H1 (cell line): ENCODE data around the gene PAQR4. TPM values are rescaled to one million over a fixed set of nuclear protein-coding genes. Genes with fewer than 3 reads are reported as not detected.

ENCODE experiments used
- polyA plus RNA-seq, 7 experiments: library from polyadenylated mRNA; depleted of rRNA in 3 of 7; stranded (reverse) in 5 of 7; unstranded in 2 of 7; fragments of >200 nt in 5 of 7; fragments of 200-250 nt in 2 of 7; gene quantifications; 1 replicate in 5 of 7; 2 replicates in 1 of 7; 4 replicates in 1 of 7; pipeline versions ENCODE4 v1.2.1 to v1.2.3, GENCODE V29; 2011 to 2013; ENCODE audit warnings: missing spikeins in 2 of 7, mixed read lengths in 2 of 7
- small RNA-seq: library from polyadenylated mRNA; stranded (forward); fragments of <200 nt; extraction: miRNeasy Mini kit (QIAGEN cat#:217004); gene quantifications from one replicate; pipeline ENCODE3, GENCODE V24; 2013; ENCODE audit not compliant: insufficient read depth
- total RNA-seq: library from RNA; stranded (reverse); fragmentation: NEBNext Ultra II Directional; extraction: Animal tissue kit (Norgen Biotek cat#: 25700); gene quantifications from 2 replicates; pipeline ENCODE4 v1.2.1, GENCODE V29; 2021

Gene PAQR4
- total and polyA plus RNA-seq, 2 of the 8 experiments (the other 6 are each of a cell fraction or from before 2014, with no cell fraction given): 28.2 to 34.6 TPM

Small RNA genes within 50 kb of the gene (small RNA-seq; reads per million reads assigned to genes)
- not detected for gene LINC00514

Other genes starting within 250 kb of the PAQR4 start
- 1.3 and 2.2 TPM in 2 replicates for gene PRSS27, start 249.1 kb upstream of the PAQR4 start, total RNA-seq
- 7.5 and 10.5 TPM in 2 replicates for gene PRSS27, start 249.1 kb upstream of the PAQR4 start, polyA plus RNA-seq (2011; rRNA removed)
- gene SRRM2, start 216.7 kb upstream of the PAQR4 start, total RNA-seq: 563 and 579 TPM in 2 replicates
- gene SRRM2, start 216.7 kb upstream of the PAQR4 start, polyA plus RNA-seq (2011; rRNA removed): 300 and 654 TPM in 2 replicates
- 237 and 248 TPM in 2 replicates for gene ELOB, start 192.1 kb upstream of the PAQR4 start, total RNA-seq
- 1,357 and 1,702 TPM in 2 replicates for gene ELOB, start 192.1 kb upstream of the PAQR4 start, polyA plus RNA-seq (2011; rRNA removed)
- gene PRSS33, start 181.8 kb upstream of the PAQR4 start, total RNA-seq: not detected in 2 replicates
- 0.09 and 0.17 TPM in 2 replicates for gene PRSS33, start 181.8 kb upstream of the PAQR4 start, polyA plus RNA-seq (2011; rRNA removed)
- not detected in 2 replicates for gene PRSS41, start 170.9 kb upstream of the PAQR4 start, total RNA-seq
- gene PRSS41, start 170.9 kb upstream of the PAQR4 start, polyA plus RNA-seq (2011; rRNA removed): not detected in 2 replicates
- 1.0 and 2.7 TPM in 2 replicates for gene PRSS21, start 152.1 kb upstream of the PAQR4 start, total RNA-seq
- 0.76 and 1.4 TPM in 2 replicates for gene PRSS21, start 152.1 kb upstream of the PAQR4 start, polyA plus RNA-seq (2011; rRNA removed)
- gene ZG16B, start 139.0 kb upstream of the PAQR4 start, total RNA-seq: not detected in 2 replicates
- gene ZG16B, start 139.0 kb upstream of the PAQR4 start, polyA plus RNA-seq (2011; rRNA removed): 0.11 TPM in 1 of 2 replicates, not detected in the other
- 2.7 and 4.4 TPM in 2 replicates for gene PRSS22, start 111.2 kb upstream of the PAQR4 start, total RNA-seq
- gene PRSS22, start 111.2 kb upstream of the PAQR4 start, polyA plus RNA-seq (2011; rRNA removed): 4.0 and 5.8 TPM in 2 replicates
- 16.4 and 20.2 TPM in 2 replicates for gene FLYWCH2, start 86.1 kb upstream of the PAQR4 start, total RNA-seq
- 30.7 and 43.8 TPM in 2 replicates for gene FLYWCH2, start 86.1 kb upstream of the PAQR4 start, polyA plus RNA-seq (2011; rRNA removed)
- gene FLYWCH1, start 57.4 kb upstream of the PAQR4 start, total RNA-seq: 23.1 and 23.5 TPM in 2 replicates
- 12.4 and 22.2 TPM in 2 replicates for gene FLYWCH1, start 57.4 kb upstream of the PAQR4 start, polyA plus RNA-seq (2011; rRNA removed)
- gene KREMEN2, start 5.1 kb upstream of the PAQR4 start, total RNA-seq: 6.6 and 7.8 TPM in 2 replicates
- 7.0 and 10.4 TPM in 2 replicates for gene KREMEN2, start 5.1 kb upstream of the PAQR4 start, polyA plus RNA-seq (2011; rRNA removed)
- 74.7 and 83.6 TPM in 2 replicates for gene PKMYT1, start 11.1 kb downstream of the PAQR4 start, total RNA-seq
- gene PKMYT1, start 11.1 kb downstream of the PAQR4 start, polyA plus RNA-seq (2011; rRNA removed): 85.2 and 180 TPM in 2 replicates
- 0.60 and 0.77 TPM in 2 replicates for gene CLDN9, start 43.6 kb downstream of the PAQR4 start, total RNA-seq
- gene CLDN9, start 43.6 kb downstream of the PAQR4 start, polyA plus RNA-seq (2011; rRNA removed): 0.89 and 2.2 TPM in 2 replicates
- gene CLDN6, start 48.8 kb downstream of the PAQR4 start, total RNA-seq: 747 and 793 TPM in 2 replicates
- gene CLDN6, start 48.8 kb downstream of the PAQR4 start, polyA plus RNA-seq (2011; rRNA removed): 1,115 and 1,541 TPM in 2 replicates
- gene TNFRSF12A, start 51.0 kb downstream of the PAQR4 start, total RNA-seq: 77.0 and 81.0 TPM in 2 replicates
- 82.5 and 121 TPM in 2 replicates for gene TNFRSF12A, start 51.0 kb downstream of the PAQR4 start, polyA plus RNA-seq (2011; rRNA removed)
- 66.2 and 72.7 TPM in 2 replicates for gene HCFC1R1, start 54.6 kb downstream of the PAQR4 start, total RNA-seq
- 138 and 195 TPM in 2 replicates for gene HCFC1R1, start 54.6 kb downstream of the PAQR4 start, polyA plus RNA-seq (2011; rRNA removed)
- gene THOC6, start 54.7 kb downstream of the PAQR4 start, total RNA-seq: 78.5 and 82.9 TPM in 2 replicates
- gene THOC6, start 54.7 kb downstream of the PAQR4 start, polyA plus RNA-seq (2011; rRNA removed): 111 and 137 TPM in 2 replicates
- 14.3 and 15.9 TPM in 2 replicates for gene BICDL2, start 67.6 kb downstream of the PAQR4 start, total RNA-seq
- 7.3 and 14.2 TPM in 2 replicates for gene BICDL2, start 67.6 kb downstream of the PAQR4 start, polyA plus RNA-seq (2011; rRNA removed)
- gene MMP25, start 77.2 kb downstream of the PAQR4 start, total RNA-seq: 23.9 and 26.7 TPM in 2 replicates
- gene MMP25, start 77.2 kb downstream of the PAQR4 start, polyA plus RNA-seq (2011; rRNA removed): 7.7 and 14.8 TPM in 2 replicates
- 2.0 and 2.7 TPM in 2 replicates for gene IL32, start 96.3 kb downstream of the PAQR4 start, total RNA-seq
- gene IL32, start 96.3 kb downstream of the PAQR4 start, polyA plus RNA-seq (2011; rRNA removed): 4.3 and 5.0 TPM in 2 replicates
- gene ZSCAN10, start 129.9 kb downstream of the PAQR4 start, total RNA-seq: 195 and 209 TPM in 2 replicates
- gene ZSCAN10, start 129.9 kb downstream of the PAQR4 start, polyA plus RNA-seq (2011; rRNA removed): 314 and 488 TPM in 2 replicates
- 17.0 and 19.1 TPM in 2 replicates for gene ZNF205, start 143.2 kb downstream of the PAQR4 start, total RNA-seq
- 19.9 and 28.5 TPM in 2 replicates for gene ZNF205, start 143.2 kb downstream of the PAQR4 start, polyA plus RNA-seq (2011; rRNA removed)
- gene ZNF213, start 165.7 kb downstream of the PAQR4 start, total RNA-seq: 6.9 and 7.3 TPM in 2 replicates
- gene ZNF213, start 165.7 kb downstream of the PAQR4 start, polyA plus RNA-seq (2011; rRNA removed): 1.6 and 3.8 TPM in 2 replicates
- 0.48 and 0.52 TPM in 2 replicates for gene OR1F1, start 218.9 kb downstream of the PAQR4 start, total RNA-seq
- gene OR1F1, start 218.9 kb downstream of the PAQR4 start, polyA plus RNA-seq (2011; rRNA removed): 0.93 and 1.2 TPM in 2 replicates